GM19099 (cell line): ENCODE data around the gene SMTNL2.

Experiments used
- POLR2A ChIP-seq: IDR thresholded peaks from 3 replicates; pipeline ENCODE4 v1.6.1; 2011; ENCODE audit warnings: low read depth; ENCODE audit not compliant: insufficient read length; ENCODE audit errors: extremely low read depth

SMTNL2 gene

DNA sequence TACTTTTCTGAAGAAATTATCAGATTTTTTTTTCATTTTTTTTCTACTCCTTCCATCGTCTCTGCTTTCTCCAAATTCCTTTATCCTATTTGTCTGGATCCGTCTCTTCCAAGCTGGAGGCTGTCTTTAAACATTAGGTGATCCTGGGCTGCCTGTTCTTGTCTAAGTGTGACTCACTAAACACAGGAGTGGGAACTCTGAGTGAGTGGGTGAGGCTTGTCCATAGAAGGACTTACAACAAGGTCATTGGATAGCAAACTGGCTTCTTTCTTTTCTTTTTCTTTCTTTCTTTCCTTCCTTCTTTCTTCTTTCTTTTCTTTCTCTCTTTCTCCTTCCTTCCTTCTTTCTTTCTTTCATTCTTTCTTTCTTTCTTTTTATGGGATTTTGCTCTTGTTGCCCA, 38.9 kb downstream of the SMTNL2 start:
- TF ChIP-seq POLR2A, result no peak

DNA sequence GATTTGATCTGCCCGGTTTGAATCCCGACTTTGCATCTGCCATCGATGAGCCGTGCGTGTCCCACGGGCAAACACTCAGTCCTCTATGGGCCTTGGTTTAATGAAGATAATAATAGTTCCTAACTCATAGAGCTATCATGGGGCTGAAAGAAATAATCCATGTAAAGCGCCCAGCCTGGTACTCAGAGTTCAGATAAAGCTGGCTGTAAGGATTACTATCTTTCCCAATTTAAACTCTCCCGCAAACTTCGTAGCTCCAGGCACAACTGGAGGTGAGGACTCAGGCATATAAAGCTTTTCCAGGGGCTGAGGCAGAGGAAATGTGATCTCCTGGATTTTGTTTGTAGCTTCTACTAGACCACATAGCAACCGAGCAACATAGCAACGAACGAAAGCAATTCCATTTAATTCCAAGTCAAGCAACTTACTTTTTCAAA, 40.9 kb downstream of the SMTNL2 start:
- TF ChIP-seq POLR2A, result no peak

DNA sequence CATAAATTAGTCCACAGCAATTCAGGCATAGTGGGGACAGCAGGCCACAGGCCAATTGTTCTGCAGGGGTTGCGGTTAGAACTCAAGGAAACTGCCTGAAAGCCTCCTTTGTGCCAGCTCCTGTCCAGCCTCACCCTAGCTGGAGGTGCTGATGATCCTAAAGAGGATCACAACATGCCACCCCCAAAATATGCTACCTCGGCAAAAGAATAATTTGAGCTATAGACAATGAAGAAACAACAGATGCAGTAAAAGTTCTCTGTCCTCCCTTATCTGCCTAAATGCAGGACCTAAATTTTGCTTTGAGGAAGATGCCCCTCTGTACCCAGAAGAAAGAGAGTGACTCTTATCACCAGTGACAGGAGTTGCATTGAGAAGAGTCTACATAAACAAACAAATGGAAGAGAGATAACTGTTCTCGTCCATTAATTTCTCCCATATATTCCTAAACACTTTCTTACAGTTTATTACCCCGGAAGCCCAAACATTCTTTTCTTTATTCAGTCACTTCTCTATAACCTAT, 42.5 kb downstream of the SMTNL2 start:
- no peak for TF ChIP-seq POLR2A

DNA sequence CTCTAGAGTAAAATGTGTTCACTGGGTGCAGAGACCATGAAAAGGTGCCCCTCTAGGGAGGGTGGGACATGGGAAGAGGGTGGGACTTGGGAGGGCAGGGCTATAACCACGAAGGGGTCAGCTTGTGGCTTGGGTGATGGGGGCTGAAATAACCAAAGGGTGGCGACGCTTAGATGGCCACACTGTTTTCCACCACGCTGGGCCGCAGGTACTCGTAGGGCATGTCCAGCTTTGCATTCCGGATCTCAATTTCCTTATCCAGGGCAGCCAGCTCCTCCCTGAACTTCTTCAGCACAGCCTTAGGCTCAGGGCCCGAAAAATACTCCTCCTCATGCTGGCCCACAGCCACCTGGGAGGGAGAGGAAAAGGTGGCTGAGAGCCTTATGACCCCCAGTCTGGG, 47.1 kb downstream of the SMTNL2 start:
- TF ChIP-seq POLR2A, result no peak

DNA sequence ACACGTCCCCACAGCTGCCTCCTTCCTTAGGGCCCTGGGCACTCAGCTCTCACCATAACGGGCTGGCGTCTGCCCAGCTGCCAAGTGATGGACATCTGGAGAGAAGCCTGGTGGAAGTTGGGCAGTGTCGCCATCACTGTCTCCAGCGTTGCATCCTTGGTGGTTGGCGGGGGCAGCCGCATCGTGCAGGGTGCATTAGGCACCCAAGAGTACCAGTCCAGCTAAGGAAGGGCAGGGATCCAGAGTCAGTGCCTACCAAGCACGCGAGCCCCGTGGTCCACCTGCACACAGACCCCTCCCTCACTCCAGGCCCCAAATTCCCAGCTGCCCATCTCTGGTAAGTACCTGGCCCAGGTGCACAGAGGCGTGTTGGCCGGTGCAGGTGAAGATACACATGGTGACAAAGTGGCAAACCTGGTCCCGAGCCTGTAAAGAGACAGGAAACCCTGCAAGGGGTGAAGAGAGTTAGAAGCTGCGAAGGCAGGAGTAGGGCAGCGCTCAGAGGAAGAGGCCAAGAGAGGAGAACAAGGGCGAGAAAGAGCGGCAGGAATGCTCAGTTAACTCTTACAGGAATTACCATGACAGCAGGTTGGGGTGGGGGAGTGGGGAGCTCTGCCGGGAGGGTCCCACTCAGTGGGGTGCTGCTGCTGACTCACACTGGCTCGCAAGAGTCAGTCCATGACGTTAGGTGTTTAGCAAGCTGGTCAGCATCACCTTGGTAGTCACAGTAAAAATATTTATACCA, 47.7 kb downstream of the SMTNL2 start:
- TF ChIP-seq POLR2A, result no peak

DNA sequence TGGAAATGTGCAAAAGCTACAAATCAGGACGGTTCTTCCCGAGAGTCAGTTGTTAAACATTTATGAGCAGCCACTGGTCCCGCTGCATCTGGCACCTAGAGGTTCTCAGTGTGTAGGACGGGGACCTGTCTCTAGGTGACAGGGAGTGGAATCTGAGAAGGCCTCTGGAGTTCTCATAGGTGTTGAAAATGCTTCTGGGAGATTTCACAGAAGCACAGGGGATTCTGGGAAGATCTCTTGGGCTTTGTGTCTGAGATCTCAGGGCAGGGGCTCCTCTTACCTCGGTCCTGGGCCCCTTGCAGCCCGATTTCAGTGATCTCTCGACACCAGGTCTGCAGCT, 48.2 kb downstream of the SMTNL2 start:
- no peak for TF ChIP-seq POLR2A

DNA sequence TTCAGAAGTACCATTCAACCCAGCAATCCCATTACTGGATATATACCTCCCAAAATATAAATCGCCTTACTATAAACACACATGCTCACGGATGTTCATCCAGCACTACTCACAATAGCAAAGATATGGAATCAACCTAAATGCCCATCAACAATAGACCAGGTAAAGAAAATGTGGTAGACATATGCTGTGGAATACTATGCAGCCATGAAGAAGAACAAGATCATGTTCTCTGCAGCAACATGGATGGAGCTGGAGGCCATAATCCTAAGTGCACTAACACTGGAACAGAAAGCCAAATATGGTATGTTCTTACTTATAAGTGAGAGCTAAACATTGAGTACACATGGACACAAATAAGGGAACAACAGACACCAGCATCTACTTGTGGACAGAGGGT, 49.3 kb downstream of the SMTNL2 start:
- TF ChIP-seq POLR2A, result no peak

DNA sequence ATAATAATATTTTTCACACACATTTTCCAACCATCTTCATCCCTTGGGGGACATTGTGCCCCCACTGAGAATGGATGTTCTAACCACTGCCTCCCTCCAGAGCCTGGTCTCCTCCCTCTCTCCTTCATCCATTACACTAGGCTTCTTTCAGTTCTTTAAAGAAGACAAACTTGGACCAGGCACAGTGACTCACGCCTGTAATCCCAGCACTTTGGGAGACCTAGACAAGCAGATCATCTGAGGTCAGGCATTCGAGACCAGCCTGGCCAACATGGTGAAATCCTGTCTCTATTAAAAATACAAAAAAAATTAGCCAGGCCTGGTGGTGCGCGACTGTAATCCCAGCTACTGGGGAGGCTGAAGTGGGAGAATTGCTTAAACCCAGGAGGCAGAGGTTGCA, 50.6 kb downstream of the SMTNL2 start:
- no peak for TF ChIP-seq POLR2A

DNA sequence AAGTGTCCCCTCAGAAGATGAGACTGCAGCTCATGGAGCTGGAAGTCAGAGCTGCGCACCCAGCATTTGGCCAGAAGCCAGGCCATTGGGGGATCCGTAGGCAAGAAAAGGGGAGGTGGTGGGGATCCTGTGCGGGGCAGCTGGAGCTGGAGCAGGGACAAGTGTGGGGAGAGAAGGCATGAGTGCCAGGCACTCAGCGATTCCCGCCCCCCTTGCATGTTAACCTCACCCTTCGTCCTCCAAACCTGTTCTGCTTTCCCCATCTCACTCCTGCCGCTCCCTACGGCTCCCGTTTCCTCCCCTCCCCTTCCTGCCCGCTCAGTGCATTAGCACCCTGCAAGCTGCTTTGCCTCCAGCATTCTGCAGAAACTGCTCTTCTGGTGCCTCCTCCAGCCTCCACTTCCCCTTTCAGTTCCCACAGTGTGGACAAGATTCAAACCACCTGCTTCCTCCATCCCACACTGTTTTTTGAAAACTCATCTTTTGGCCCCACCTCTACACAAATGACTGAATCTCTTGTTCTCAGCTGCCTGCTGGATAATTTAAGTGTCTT, 51.6 kb downstream of the SMTNL2 start:
- no peak for TF ChIP-seq POLR2A

DNA sequence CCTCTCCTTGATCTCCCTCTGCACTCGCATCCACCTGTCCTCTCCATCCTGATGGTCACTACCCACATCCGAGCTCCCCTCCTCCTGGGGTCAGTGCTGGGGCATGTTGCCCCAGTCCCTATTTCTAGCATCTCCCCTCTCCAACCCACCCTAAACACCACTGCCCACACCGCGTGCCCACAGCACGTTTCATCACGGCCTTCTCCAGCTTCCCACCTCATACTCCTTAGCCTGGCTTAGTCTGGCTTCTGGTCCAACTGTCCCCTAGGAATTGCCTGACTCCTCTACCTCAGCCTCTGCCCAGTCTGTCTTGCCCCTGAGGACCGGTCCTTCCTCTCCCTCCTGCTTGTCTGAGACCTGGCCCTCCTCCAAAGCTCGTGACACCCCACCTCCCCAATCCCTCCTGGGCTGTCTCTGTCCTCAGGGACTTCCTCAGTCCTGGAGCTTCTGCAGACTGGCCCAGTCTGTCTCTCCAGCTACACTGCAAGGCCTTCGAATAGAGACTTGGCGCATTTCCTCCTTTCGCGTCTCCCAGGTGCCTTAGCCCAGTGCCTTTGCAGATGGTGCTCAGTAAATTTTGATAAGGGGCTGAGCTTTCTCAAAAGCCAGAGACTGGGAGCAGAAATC, 52.3 kb downstream of the SMTNL2 start:
- no peak for TF ChIP-seq POLR2A

DNA sequence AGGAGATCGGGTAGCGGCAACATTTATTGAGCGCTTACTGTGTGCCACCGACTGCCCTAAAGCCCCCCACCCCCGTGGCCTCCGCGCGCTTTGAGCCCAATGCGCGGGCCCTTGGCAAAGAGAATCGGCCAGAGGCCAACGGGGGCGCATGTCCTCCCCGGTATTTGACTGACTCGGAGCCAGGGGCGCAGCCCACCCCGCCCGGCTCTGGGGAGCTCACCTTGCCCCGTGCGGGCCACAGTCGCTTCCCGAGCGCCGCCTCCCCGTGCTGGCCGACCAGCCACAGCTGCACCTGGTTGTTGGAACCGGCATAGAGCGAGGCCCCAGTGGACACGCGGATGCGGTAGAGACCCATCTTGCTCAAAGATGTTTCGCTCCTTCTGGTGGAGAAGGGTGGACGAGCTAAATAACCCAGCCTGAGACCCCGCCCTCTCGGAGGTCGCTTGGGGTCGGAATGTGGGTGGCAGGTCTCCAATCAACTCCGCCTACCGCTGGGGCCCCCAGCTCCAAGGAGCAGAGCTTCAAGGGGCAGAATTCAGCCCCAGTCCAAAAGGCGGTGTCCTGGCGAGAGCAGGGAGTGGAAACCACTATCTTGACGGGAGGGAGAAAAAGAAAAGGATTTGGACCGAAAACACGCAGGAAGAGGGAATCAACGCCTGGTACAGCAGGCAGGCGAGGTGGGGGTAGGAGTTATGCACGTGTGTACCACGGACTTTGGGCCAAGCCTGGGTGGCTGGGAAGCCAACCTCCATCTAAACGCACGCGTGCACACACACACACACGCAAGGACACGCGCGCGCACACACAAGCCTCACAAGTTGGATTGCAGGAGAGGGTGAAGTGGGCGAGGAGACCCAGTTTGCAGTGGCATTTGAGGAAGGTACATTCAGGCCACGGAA, 57.2 kb downstream of the SMTNL2 start, which contains the start of gene ALOX15:
TSS of gene ALOX15 (minus strand) at position 382 of the 899 bp plus-strand sequence. CDS start at position 355, 27 bp downstream.
- TF ChIP-seq POLR2A, result no peak

DNA sequence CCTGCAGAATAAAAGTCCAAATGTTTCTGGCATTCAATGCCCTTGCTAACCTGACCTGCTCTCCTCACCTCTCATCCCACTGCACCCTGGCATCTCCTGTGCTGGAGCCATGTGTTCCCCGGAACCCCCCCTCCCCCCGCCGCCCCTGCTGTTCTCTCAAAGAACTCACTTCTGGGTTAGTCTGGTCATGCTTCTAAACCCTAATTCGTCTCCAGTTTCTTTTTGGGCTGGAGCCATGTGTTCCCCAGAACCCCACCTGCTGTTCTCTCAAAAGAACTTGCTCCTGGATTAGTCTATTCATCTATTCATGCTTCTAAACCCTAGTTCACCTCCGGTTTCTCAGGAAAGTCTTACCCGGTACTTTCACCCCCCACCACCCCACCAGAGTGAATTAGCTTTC, 58.0 kb downstream of the SMTNL2 start:
- no peak for TF ChIP-seq POLR2A

DNA sequence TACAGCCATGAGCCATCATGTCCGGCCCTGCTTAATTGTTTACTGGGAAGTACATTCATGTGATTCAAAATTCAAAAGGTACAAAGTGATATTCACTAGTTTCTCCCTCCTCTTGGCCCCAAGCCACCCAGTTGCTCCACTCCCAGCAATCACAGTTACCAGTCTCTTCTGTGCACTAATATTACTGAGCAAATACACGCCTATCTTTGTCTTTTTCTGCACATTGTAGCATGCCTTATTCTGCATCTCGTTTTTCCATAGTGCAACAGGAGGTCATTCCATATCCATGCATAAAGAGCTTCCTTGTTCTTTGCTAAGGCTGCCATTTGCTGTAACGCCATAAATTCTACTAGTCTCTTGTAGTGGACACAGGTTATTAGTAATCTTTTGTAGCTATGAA, 59.3 kb downstream of the SMTNL2 start:
- TF ChIP-seq POLR2A, result no peak

DNA sequence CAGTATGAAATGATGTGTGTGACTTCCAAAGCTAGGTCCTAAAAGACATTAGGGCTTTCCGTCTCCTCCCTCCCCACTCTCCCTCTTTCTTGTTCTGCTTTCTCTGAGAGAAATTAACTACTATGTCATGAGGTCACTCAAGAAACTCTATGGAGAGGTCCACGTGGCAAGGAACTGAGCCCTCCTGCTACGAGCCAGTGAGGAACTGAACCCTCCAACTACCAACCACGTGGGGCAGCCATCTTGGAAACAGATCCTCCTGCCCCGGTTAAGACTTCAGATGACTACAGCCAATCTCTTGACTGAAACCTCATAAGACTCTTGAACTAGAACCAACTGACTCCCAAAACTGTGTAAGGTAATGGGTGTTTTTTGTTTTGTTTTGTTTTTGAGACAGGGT, 61.3 kb downstream of the SMTNL2 start:
- no peak for TF ChIP-seq POLR2A

DNA sequence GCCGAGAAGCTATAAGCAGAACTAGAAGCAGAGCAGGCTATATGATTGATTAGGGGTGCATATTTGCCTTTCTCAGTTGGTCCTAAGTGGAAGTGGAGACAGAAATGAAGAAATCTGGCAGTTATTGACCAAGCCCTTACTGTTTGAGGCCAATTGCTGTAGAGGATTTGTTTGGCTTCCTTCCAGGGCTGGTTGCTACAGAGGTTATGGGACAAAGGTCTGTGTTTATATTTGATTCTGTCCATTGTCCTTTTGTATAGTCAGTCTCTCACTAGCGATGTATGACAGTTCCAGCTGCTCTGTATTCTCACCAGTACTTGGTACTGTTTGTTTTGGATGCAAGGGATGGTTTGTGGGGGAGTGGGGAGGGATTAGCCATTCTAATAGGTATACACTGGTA, 64.4 kb downstream of the SMTNL2 start:
- no peak for TF ChIP-seq POLR2A

DNA sequence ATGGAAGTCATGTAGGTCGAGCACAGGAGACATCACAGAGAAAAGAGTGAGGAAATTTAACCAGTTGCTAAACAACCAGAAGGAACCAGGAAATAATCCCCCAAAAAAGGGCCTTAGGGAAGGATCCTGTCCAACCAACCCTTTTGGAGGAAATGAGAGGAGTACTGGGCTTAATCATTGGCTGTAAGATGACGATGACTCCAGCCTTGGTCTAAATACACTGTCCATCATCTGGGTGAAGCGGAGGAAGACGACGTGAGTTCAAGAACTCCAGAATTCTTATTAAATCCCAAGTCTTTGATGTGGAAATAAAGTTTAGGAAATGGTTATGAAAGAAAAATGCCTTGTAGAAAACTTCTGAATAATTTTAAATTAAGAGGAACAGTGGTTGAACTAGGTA, 68.7 kb downstream of the SMTNL2 start:
- no peak for TF ChIP-seq POLR2A

DNA sequence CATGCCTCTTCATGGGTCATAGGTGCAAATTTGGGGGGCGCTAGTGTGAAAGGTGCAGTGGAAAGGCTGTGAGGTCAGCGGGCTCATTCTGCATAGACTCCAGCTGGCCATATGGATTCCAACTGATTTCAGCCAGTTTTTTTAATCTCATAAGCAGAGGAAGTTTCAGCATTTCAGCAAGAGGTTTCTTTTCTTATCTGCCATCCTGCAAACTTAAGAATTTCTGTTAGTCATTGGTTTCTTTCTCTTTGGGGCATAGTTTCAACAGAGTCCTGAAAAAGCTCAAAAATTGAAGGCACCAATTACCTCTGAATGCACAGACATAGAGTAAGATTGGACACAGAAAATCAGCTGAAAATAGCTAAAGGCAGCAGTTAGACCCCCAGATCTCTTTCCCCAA, 73.3 kb downstream of the SMTNL2 start:
- TF ChIP-seq POLR2A, result no peak
